HG02798 (cell line): Measurements from ENCODE around the gene TRANK1.

ENCODE experiments used
- ATAC-seq: cut with Tn5 transposase; IDR thresholded peaks from one replicate; pipeline ENCODE4 v1.9.1; 2021; ENCODE audit warnings: mild to moderate bottlenecking; ENCODE audit not compliant: unreplicated experiment, poor library complexity

The TRANK1 gene

GRCh38 chr3:36862076-36862755, 82.6 kb downstream of the TRANK1 start:
- ATAC-seq: no peak

- no peak for ATAC-seq
Measured at GRCh38 chr3:36859494-36859893, 85.4 kb downstream of the TRANK1 start.

GRCh38 chr3:36852071-36852470, 92.8 kb downstream of the TRANK1 start:
- no peak for ATAC-seq

GRCh38 chr3:36850743-36851142, 94.1 kb downstream of the TRANK1 start:
- ATAC-seq: no peak

- ATAC-seq: no peak
Measured at GRCh38 chr3:36846406-36846805, 98.4 kb downstream of the TRANK1 start.

GRCh38 chr3:36843065-36844051, 101.5 kb downstream of the TRANK1 start:
- peak; percentile 76 for ATAC-seq

GRCh38 chr3:36842275-36842674, 102.6 kb downstream of the TRANK1 start:
- ATAC-seq: no peak

- no peak for ATAC-seq
Measured at GRCh38 chr3:36840453-36840921, 104.4 kb downstream of the TRANK1 start.

GRCh38 chr3:36837089-36837488, 107.8 kb downstream of the TRANK1 start:
- ATAC-seq: no peak

- no peak for ATAC-seq
Measured at GRCh38 chr3:36833160-36833814, 111.6 kb downstream of the TRANK1 start.

- no peak for ATAC-seq
Measured at GRCh38 chr3:36832406-36832805, 112.4 kb downstream of the TRANK1 start.

- ATAC-seq: no peak
Measured at GRCh38 chr3:36827133-36827532, 117.7 kb downstream of the TRANK1 start.

- no peak for ATAC-seq
Measured at GRCh38 chr3:36826240-36826639, 118.6 kb downstream of the TRANK1 start.

GRCh38 chr3:36824443-36824842, 120.4 kb downstream of the TRANK1 start:
- no peak for ATAC-seq

- no peak for ATAC-seq
Measured at GRCh38 chr3:36823806-36824205, 121.0 kb downstream of the TRANK1 start.

- ATAC-seq: no peak
Measured at GRCh38 chr3:36820083-36820482, 124.8 kb downstream of the TRANK1 start.

GRCh38 chr3:36817806-36818533, 126.9 kb downstream of the TRANK1 start:
- no peak for ATAC-seq

- no peak for ATAC-seq
Measured at GRCh38 chr3:36815375-36815774, 129.5 kb downstream of the TRANK1 start.

GRCh38 chr3:36814776-36815175, 130.1 kb downstream of the TRANK1 start:
- no peak for ATAC-seq

- no peak for ATAC-seq
Measured at GRCh38 chr3:36814066-36814717, 130.7 kb downstream of the TRANK1 start.
